GM18520 (cell line): ENCODE data around the gene TEX30.

Experiments
- ATAC-seq: cut with Tn5 transposase; IDR thresholded peaks from one replicate; pipeline ENCODE4 v1.9.1; 2021; ENCODE audit not compliant: unreplicated experiment

The TEX30 gene

DNA sequence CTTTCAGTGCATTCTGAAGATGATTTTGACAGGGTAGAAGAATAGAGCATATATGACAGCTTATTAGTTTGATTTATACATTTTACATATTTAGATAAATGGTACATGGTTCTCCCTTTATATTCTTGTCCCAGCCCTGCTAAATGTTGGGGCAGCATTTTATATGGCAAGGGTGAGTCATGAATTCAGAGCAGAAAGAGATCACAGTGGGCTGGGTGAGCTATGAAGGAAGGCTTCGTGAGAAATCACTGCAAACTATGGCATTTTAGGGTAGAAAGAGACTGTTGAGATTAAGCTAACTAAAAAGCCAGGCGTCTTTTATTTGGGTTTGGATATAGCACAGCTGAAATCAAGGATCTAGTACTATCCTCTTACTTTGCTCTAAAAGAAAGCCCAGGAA lies 54.8 kb downstream of the TEX30 start:
- no peak for ATAC-seq
